Panc1 (cell line): Measurements from ENCODE around the gene PLPP7. TPM values are rescaled to one million over a fixed set of nuclear protein-coding genes. Genes with fewer than 3 reads are reported as not detected.

Experiments used
- ATAC-seq: fragments of 200-7000 bp; cut with Tn5 transposase; 2 replicates; pipeline ENCODE4 v1.9.1; 2020; ENCODE audit warnings: mild to moderate bottlenecking, moderate library complexity
- BruUV-seq: library from RNA; stranded (reverse); fragments of 400-500 nt; replicated peaks from 2 replicates; lab custom pipeline; 2021; lab: Mats Ljungman, UMichigan
- CTCF ChIA-PET: fragments of 300-600 bp; sonication (Branson Sonifier 250); formaldehyde crosslinking; loops from one replicate; lab custom pipeline; 2022; ENCODE audit warnings: antibody characterized with exemption; lab: Charles Lee
- POLR2A ChIA-PET: fragments of 300-600 bp; sonication (Branson Sonifier 250); formaldehyde crosslinking; loops from one replicate; lab custom pipeline; 2022; ENCODE audit warnings: antibody characterized with exemption; lab: Charles Lee
- DNase-seq: peaks from one replicate; pipeline ENCODE4 v3.0.0-alpha.2; 2010; ENCODE audit warnings: low read depth, low spot score
- H3K27ac ChIP-seq: 2 replicates; pipeline ENCODE4 v1.5.1; 2011; ENCODE audit warnings: mild to moderate bottlenecking, low read length, inconsistent platforms
- H3K27me3 ChIP-seq: fragments of 200-500 bp; sonication (Bioruptor generic); 2 replicates; pipeline ENCODE4 v1.6.0; 2014; ENCODE audit warnings: low read length, inconsistent platforms; ENCODE audit not compliant: control insufficient read depth, insufficient read depth
- H3K36me3 ChIP-seq: fragments of 200-500 bp; sonication (Bioruptor generic); 2 replicates; pipeline ENCODE4 v1.5.1; 2014; ENCODE audit warnings: inconsistent platforms, mild to moderate bottlenecking, low read length, moderate library complexity; ENCODE audit not compliant: control insufficient read depth, insufficient read depth
- H3K4me1 ChIP-seq: 2 replicates; pipeline ENCODE4 v1.5.1; 2011; ENCODE audit warnings: inconsistent platforms, mild to moderate bottlenecking, low read length, moderate library complexity; ENCODE audit not compliant: control insufficient read depth, insufficient read depth
- H3K4me3 ChIP-seq, 2 experiments: 2 replicates each; pipeline ENCODE4 v1.5.1; 2011 to 2012; ENCODE audit warnings: low read depth in 2 of 2, low read length in 2 of 2, mild to moderate bottlenecking in 2 of 2, inconsistent platforms in 1 of 2, moderate library complexity in 1 of 2
- H3K9me3 ChIP-seq: fragments of 200-500 bp; sonication (Bioruptor generic); 2 replicates; pipeline ENCODE4 v1.5.1; 2014; ENCODE audit warnings: low read depth, mild to moderate bottlenecking, inconsistent platforms, low read length, moderate library complexity; ENCODE audit not compliant: control insufficient read depth, insufficient read depth
- POLR2AphosphoS5 ChIP-seq: IDR thresholded peaks from 2 replicates; pipeline ENCODE4 v1.6.1; 2012; ENCODE audit warnings: mild to moderate bottlenecking, low read depth, low read length, moderate library complexity
- SIN3A ChIP-seq: IDR thresholded peaks from 2 replicates; pipeline ENCODE4 v1.6.1; 2012; ENCODE audit warnings: low read depth, mild to moderate bottlenecking, low read length, moderate library complexity, borderline replicate concordance; ENCODE audit not compliant: insufficient read depth
- TCF7L2 ChIP-seq: IDR thresholded peaks from 2 replicates; pipeline ENCODE4 v1.6.1; 2011; ENCODE audit warnings: mild to moderate bottlenecking, low read depth, low read length, inconsistent platforms
- in situ Hi-C: cut with HindIII; loops from 2 replicates; pipeline ENCODE4 v1.10.0; 2016; ENCODE audit warnings: low sequenced_read_pairs, low pct_unique_long_range_greater_than_20kb
- intact Hi-C: fragments of 100-400 bp; cut with micrococcal nuclease; formaldehyde crosslinking; loops from one replicate; pipeline ENCODE4 v1.10.0; 2022; ENCODE audit not compliant: unreplicated experiment
- total RNA-seq: library from RNA; stranded (reverse); gene quantifications from one replicate; pipeline ENCODE4 v1.2.1, GENCODE V29; 2021; ENCODE audit not compliant: unreplicated experiment
- TF ChIP-seq, protein P1 (sequence below), 2 experiments: IDR thresholded peaks; 2 replicates each; pipeline ENCODE4 v1.6.1; 2011 to 2012; ENCODE audit warnings: low read depth in 2 of 2, control low read depth in 1 of 2, low read length in 1 of 2, mild to moderate bottlenecking in 1 of 2, moderate library complexity in 1 of 2; ENCODE audit not compliant: insufficient read depth in 1 of 2
- TF ChIP-seq, protein P2 (sequence below): fragments of 450-650 bp; IDR thresholded peaks from 2 replicates; pipeline ENCODE4 v1.5.1; 2017; ENCODE audit warnings: mild to moderate bottlenecking

PLPP7 gene
- total RNA-seq, 1 experiment from 2014 or later: 3.3 TPM

DNA sequence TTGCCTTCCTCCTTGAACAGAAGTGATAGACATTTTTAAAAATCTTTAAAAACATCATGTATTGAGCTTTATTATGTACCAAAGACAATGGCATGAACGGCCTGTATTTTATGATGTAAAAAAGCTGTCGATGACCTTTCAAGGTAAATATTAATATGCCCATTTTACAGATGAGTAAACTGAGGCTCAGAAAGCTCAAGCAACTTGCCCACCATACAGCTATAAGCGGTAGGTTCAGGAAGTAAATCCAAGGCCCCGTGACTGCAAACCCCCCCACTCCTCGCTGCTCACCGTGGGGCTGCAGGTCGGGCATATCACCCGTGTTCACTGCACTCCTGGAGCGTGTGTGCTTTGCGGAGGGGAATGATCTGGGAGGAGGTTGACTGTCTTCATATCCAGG, 3.4 kb downstream of the PLPP7 start:
- ATAC-seq (no peak), DNase-seq (no peak)
- Histone ChIP-seq H3K36me3 (no peaks in the 10 kb centered on the region), H3K4me1 (no peaks in the 10 kb centered on the region; the same call in 1 of the 2 replicates), H3K27me3 (no peaks in the 10 kb centered on the region), H3K9me3 (no peaks in the 10 kb centered on the region), H3K4me3 (no peak overlapping the region), H3K27ac (no peak overlapping the region)
- POLR2A ChIA-PET: no interaction called here
- intact Hi-C loops: no loop called here
- BruUV-seq: no TSS peak
- TF ChIP-seq, protein P1, sequence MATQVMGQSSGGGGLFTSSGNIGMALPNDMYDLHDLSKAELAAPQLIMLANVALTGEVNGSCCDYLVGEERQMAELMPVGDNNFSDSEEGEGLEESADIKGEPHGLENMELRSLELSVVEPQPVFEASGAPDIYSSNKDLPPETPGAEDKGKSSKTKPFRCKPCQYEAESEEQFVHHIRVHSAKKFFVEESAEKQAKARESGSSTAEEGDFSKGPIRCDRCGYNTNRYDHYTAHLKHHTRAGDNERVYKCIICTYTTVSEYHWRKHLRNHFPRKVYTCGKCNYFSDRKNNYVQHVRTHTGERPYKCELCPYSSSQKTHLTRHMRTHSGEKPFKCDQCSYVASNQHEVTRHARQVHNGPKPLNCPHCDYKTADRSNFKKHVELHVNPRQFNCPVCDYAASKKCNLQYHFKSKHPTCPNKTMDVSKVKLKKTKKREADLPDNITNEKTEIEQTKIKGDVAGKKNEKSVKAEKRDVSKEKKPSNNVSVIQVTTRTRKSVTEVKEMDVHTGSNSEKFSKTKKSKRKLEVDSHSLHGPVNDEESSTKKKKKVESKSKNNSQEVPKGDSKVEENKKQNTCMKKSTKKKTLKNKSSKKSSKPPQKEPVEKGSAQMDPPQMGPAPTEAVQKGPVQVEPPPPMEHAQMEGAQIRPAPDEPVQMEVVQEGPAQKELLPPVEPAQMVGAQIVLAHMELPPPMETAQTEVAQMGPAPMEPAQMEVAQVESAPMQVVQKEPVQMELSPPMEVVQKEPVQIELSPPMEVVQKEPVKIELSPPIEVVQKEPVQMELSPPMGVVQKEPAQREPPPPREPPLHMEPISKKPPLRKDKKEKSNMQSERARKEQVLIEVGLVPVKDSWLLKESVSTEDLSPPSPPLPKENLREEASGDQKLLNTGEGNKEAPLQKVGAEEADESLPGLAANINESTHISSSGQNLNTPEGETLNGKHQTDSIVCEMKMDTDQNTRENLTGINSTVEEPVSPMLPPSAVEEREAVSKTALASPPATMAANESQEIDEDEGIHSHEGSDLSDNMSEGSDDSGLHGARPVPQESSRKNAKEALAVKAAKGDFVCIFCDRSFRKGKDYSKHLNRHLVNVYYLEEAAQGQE (IDR thresholded peaks at IDR 0.05; ENCODE audit: insufficient read depth in 1 of 2, low read depth in 2 of 2, low read length in 1 of 2): no peak
- TF ChIP-seq, protein P2, sequence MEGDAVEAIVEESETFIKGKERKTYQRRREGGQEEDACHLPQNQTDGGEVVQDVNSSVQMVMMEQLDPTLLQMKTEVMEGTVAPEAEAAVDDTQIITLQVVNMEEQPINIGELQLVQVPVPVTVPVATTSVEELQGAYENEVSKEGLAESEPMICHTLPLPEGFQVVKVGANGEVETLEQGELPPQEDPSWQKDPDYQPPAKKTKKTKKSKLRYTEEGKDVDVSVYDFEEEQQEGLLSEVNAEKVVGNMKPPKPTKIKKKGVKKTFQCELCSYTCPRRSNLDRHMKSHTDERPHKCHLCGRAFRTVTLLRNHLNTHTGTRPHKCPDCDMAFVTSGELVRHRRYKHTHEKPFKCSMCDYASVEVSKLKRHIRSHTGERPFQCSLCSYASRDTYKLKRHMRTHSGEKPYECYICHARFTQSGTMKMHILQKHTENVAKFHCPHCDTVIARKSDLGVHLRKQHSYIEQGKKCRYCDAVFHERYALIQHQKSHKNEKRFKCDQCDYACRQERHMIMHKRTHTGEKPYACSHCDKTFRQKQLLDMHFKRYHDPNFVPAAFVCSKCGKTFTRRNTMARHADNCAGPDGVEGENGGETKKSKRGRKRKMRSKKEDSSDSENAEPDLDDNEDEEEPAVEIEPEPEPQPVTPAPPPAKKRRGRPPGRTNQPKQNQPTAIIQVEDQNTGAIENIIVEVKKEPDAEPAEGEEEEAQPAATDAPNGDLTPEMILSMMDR: no peak
- in situ Hi-C loops: no loop called here
- CTCF ChIA-PET: no interaction called here

DNA sequence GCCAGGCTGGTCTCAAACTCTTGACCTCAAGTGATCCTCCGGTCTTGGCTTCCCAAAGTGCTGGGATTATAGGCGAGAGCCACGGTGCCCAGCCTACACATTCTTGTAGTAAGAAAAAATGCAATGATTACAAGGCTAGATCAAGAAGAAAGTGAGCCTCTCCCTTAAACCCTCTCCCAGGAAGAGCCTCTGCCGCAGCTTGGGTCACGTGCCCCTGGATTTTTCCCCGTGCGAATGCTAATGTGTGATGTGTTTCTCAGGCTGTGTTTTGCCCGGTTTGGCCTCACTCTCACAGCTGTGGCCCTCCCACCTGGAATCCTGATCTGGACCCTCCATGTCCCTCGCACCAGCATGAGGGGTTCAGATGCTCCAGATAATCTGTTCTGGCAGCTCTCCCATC, 6.9 kb downstream of the PLPP7 start:
- Histone ChIP-seq H3K9me3 (no peaks in the 10 kb centered on the region), H3K27me3 (no peaks in the 10 kb centered on the region), H3K27ac (no peak overlapping the region), H3K36me3 (no peaks in the 10 kb centered on the region), H3K4me1 (no peaks in the 10 kb centered on the region), H3K4me3 (no peak overlapping the region)
- DNase-seq: no peak
- in situ Hi-C loops: no loop called here
- CTCF ChIA-PET: no interaction called here
- TF ChIP-seq POLR2AphosphoS5 (no peak), SIN3A (no peak), TCF7L2 (no peak)
- TF ChIP-seq, protein P2: no peak
- TF ChIP-seq, protein P1 (IDR thresholded peaks at IDR 0.05; ENCODE audit: insufficient read depth in 1 of 2, low read depth in 2 of 2, low read length in 1 of 2): no peak
- POLR2A ChIA-PET: no interaction called here
- no TSS peak for BruUV-seq
- no peak for ATAC-seq
- intact Hi-C loops: no loop called here
